D721Med (cell line): ENCODE data around the gene OTOS.

Source experiments
- DNase-seq: peaks from one replicate; pipeline ENCODE4 v3.0.0; 2011; ENCODE audit warnings: low spot score; ENCODE audit not compliant: insufficient read length
- FAIRE-seq: peaks from 2 replicates; lab custom pipeline; 2011; peaks lifted over from hg19 to GRCh38; lab: Jason Lieb, UNC
- CTCF ChIP-seq: IDR thresholded peaks from 2 replicates; pipeline ENCODE4 v1.5.1; 2012; ENCODE audit warnings: mild to moderate bottlenecking, control low read depth; ENCODE audit not compliant: insufficient read depth; ENCODE audit errors: missing control alignments

The OTOS gene

DNA sequence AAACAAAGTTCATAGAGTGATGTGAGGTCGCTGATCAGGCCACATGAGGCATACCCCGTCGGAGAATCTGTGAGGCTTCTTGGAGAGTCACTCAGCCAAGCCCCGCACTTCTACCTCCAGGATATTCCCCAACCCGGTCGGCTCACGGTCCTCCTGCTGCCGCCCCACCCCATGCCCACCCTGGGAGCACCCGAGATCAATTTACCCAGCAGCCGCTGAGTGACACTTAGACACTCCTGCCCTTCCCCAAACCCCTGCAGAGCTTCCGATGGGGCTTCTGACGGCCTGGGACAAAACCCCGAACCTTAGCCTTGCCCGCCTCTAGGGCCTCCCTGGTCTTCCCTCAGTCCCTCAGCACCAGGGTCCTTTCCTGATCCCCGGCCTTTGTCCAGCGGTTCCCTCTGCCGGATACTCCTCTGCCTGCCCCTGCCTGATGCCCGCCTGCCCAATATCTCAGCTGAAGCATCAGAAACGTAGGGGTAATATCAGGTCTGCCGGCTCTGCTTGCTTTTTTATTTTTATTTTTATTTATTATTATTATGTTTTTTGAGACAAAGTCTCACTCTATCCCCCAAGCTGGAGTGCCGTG, 18.9 kb upstream of the OTOS start:
- FAIRE-seq, result no peak
- no peak for TF ChIP-seq CTCF
- no peak for DNase-seq

DNA sequence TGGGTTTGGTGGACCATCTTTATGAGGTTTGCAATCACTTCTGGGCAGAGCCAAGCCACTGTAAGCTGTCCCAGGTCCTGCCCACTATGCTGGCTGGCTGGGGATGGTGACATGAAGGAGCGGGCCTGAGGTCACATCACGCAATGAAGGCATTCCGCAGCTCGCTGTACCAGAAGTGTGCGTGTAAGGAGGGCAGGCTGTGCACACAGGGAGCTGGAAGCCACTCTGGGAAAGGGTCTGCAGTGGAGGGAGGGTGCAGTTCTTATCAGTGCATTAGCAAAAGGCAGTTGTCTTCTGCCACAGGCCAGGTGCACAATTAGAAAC, 16.7 kb upstream of the OTOS start:
- TF ChIP-seq CTCF, result no peak
- DNase-seq (no peak), FAIRE-seq (no peak)

DNA sequence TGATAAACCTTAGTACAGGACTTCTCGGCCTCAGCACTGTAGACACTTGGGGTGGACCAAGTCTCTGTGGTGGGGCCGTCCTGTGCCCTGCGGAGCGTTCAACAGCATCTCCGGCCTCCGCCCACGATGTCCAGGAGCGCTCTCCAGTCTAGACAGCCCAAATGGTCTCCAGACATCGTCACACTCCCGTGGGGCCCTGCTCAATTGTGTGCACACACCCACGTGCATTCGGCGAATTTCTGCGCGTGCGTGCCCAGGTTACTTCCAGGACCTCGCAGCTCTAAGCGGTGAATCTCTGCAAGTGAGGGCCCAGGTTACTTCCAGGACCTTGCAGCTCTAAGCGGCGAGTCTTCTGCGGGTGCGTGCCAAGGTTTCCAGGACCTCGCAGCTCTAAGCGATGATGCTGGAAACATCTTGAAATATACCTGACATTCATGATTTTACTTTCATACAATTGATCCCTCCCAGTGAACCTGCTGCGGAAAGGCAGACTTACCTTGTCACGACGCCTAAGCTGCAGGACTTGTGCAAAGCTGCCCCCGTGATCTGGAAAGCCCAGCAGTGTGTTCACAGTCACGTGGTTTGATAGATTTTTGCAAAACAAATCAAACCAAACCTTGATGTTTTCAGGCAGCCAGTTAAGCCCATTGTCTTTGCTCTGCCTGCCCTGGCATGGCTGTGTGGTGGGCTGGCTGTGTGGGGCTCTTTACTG, 16.1 kb upstream of the OTOS start:
- no peak for FAIRE-seq

DNA sequence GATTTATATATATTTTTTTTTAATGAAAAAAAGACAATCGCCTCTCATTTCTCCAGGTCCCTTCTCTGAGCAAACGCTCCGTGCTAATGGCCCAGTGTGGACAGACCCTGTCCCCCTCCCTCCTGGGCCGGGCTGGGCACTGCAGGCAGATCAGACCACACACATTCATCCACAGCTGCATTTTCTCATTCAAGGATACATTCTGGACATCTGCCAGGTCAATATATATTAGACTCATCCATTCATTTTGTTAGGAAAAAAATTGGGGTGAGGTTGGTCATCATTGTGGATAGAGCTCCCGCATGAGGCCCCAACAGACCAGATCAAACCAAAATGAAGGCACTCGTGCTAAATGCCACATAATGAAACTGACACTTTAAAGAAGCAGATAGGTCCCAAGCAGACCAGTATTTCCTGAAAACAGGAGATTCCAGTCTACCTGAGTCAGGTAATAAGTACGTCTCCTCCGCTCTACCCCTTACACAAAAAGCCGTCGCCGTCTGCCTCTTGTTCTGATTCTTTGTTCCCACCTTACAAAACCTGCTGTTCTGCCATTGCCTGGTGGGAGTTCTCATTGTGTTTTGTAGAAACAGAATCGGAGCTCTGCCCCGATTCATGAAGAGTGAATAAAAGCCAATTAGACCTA, 15.4 kb upstream of the OTOS start:
- FAIRE-seq (no peak), DNase-seq (no peak)

More for the DNA sequence above, 16.1 kb upstream of the OTOS start:
- DNase-seq, result no peak
- no peak for TF ChIP-seq CTCF

GRCh38 chr2:240155048-240155744, 14.7 kb upstream of the OTOS start:
- DNase-seq (no peak), FAIRE-seq (no peak)
- TF ChIP-seq CTCF, result no peak

More for the DNA sequence above, 15.4 kb upstream of the OTOS start:
- TF ChIP-seq CTCF, result no peak

GRCh38 chr2:240154606-240155005, 14.1 kb upstream of the OTOS start:
- FAIRE-seq, result no peak
- no peak for TF ChIP-seq CTCF
- no peak for DNase-seq

GRCh38 chr2:240153418-240153817, 13.0 kb upstream of the OTOS start:
- no peak for FAIRE-seq
- DNase-seq, result no peak
- no peak for TF ChIP-seq CTCF
